ENCODE measurements around the gene SHOX.

Gene SHOX

GRCh38 chrX:630007-630611 lies 482 bp upstream of the SHOX start:
- no peaks in the 10 kb centered on the region for H3K4me1 ChIP-seq (ENCODE audit: low read depth, poor library complexity, severe bottlenecking)
- H3K4me3 ChIP-seq (IDR thresholded peaks at IDR 0.05; ENCODE audit: insufficient read depth, low read depth, low read length), result no peak overlapping the region
- H3K27me3 ChIP-seq (ENCODE audit: insufficient read depth, low read depth), result no peaks in the 10 kb centered on the region; the same call in 1 of the 2 replicates
- H3K4me2 ChIP-seq, result no peak overlapping the region
- H3K36me3 ChIP-seq (ENCODE audit: insufficient read depth), result no peaks in the 10 kb centered on the region
- no peak overlapping the region for H2AFZ ChIP-seq (ENCODE audit: low read depth)
- no peaks in the 10 kb centered on the region for H3K79me2 ChIP-seq (ENCODE audit: insufficient read depth, low read depth)
- no peaks in the 10 kb centered on the region for H4K20me1 ChIP-seq (ENCODE audit: insufficient read depth)
- no peak overlapping the region for H3K27ac ChIP-seq
- TF ChIP-seq, protein P1, sequence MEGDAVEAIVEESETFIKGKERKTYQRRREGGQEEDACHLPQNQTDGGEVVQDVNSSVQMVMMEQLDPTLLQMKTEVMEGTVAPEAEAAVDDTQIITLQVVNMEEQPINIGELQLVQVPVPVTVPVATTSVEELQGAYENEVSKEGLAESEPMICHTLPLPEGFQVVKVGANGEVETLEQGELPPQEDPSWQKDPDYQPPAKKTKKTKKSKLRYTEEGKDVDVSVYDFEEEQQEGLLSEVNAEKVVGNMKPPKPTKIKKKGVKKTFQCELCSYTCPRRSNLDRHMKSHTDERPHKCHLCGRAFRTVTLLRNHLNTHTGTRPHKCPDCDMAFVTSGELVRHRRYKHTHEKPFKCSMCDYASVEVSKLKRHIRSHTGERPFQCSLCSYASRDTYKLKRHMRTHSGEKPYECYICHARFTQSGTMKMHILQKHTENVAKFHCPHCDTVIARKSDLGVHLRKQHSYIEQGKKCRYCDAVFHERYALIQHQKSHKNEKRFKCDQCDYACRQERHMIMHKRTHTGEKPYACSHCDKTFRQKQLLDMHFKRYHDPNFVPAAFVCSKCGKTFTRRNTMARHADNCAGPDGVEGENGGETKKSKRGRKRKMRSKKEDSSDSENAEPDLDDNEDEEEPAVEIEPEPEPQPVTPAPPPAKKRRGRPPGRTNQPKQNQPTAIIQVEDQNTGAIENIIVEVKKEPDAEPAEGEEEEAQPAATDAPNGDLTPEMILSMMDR (conservative IDR thresholded peaks at IDR 0.05; ENCODE audit: low read depth, low read length), result no peak
- no peak overlapping the region for H3K9ac ChIP-seq

- H3K4me2 ChIP-seq, result no peak overlapping the region
- H3K36me3 ChIP-seq (ENCODE audit: insufficient read depth), result no peaks in the 10 kb centered on the region
- H3K9ac ChIP-seq, result no peak overlapping the region
- H3K4me1 ChIP-seq (ENCODE audit: low read depth, poor library complexity, severe bottlenecking), result no peaks in the 10 kb centered on the region
- H3K4me3 ChIP-seq (IDR thresholded peaks at IDR 0.05; ENCODE audit: insufficient read depth, low read depth, low read length), result no peak overlapping the region
- no peaks in the 10 kb centered on the region; the same call in 1 of the 2 replicates for H3K27me3 ChIP-seq (ENCODE audit: insufficient read depth, low read depth)
- TF ChIP-seq, protein P1 (conservative IDR thresholded peaks at IDR 0.05; ENCODE audit: low read depth, low read length), result no peak
- H4K20me1 ChIP-seq (ENCODE audit: insufficient read depth), result no peaks in the 10 kb centered on the region
- no peak overlapping the region for H3K27ac ChIP-seq
- H3K79me2 ChIP-seq (ENCODE audit: insufficient read depth, low read depth), result no peaks in the 10 kb centered on the region
- H2AFZ ChIP-seq (ENCODE audit: low read depth), result no peak overlapping the region
These were observed 1.3 kb downstream of the SHOX start for GRCh38 chrX:631802-632365.

- Histone ChIP-seq H3K9ac (no peak overlapping the region), H2AFZ (ENCODE audit: low read depth) (no peak overlapping the region), H3K79me2 (ENCODE audit: insufficient read depth, low read depth) (no peaks in the 10 kb centered on the region), H4K20me1 (ENCODE audit: insufficient read depth) (no peaks in the 10 kb centered on the region), H3K36me3 (ENCODE audit: insufficient read depth) (no peaks in the 10 kb centered on the region), H3K27me3 (ENCODE audit: insufficient read depth, low read depth) (no peaks in the 10 kb centered on the region; the same call in 1 of the 2 replicates), H3K27ac (no peak overlapping the region), H3K4me1 (ENCODE audit: low read depth, poor library complexity, severe bottlenecking) (no peaks in the 10 kb centered on the region), H3K4me3 (IDR thresholded peaks at IDR 0.05; ENCODE audit: insufficient read depth, low read depth, low read length) (no peak overlapping the region), H3K4me2 (no peak overlapping the region)
- TF ChIP-seq, protein P1 (conservative IDR thresholded peaks at IDR 0.05; ENCODE audit: low read depth, low read length), result no peak
These were observed 1.9 kb downstream of the SHOX start for GRCh38 chrX:632366-633042.

- Histone ChIP-seq H3K4me1 (ENCODE audit: low read depth, poor library complexity, severe bottlenecking) (no peaks in the 10 kb centered on the region), H3K9ac (no peak overlapping the region), H3K27ac (no peak overlapping the region), H3K79me2 (ENCODE audit: insufficient read depth, low read depth) (no peaks in the 10 kb centered on the region), H3K27me3 (ENCODE audit: insufficient read depth, low read depth) (no peaks in the 10 kb centered on the region; the same call in 1 of the 2 replicates), H4K20me1 (ENCODE audit: insufficient read depth) (no peaks in the 10 kb centered on the region), H3K4me2 (no peak overlapping the region), H3K4me3 (IDR thresholded peaks at IDR 0.05; ENCODE audit: insufficient read depth, low read depth, low read length) (no peak overlapping the region), H2AFZ (ENCODE audit: low read depth) (no peak overlapping the region), H3K36me3 (ENCODE audit: insufficient read depth) (no peaks in the 10 kb centered on the region)
- TF ChIP-seq, protein P1 (conservative IDR thresholded peaks at IDR 0.05; ENCODE audit: low read depth, low read length), result no peak
These were observed 2.7 kb downstream of the SHOX start for GRCh38 chrX:633043-633984.

Measured in KMS-11 (cell line).